GM19238 (cell line): ENCODE results near the gene RPIA.
"Not testable (repeated sequence)": the region's sequence is repeated elsewhere in the genome, so short reads cannot be mapped to it uniquely, and the experiment has no call there.

Source experiments
- DNase-seq: peaks from one replicate; pipeline ENCODE4 v3.0.0; 2011; ENCODE audit warnings: low spot score; ENCODE audit not compliant: insufficient read length

The RPIA gene

DNA sequence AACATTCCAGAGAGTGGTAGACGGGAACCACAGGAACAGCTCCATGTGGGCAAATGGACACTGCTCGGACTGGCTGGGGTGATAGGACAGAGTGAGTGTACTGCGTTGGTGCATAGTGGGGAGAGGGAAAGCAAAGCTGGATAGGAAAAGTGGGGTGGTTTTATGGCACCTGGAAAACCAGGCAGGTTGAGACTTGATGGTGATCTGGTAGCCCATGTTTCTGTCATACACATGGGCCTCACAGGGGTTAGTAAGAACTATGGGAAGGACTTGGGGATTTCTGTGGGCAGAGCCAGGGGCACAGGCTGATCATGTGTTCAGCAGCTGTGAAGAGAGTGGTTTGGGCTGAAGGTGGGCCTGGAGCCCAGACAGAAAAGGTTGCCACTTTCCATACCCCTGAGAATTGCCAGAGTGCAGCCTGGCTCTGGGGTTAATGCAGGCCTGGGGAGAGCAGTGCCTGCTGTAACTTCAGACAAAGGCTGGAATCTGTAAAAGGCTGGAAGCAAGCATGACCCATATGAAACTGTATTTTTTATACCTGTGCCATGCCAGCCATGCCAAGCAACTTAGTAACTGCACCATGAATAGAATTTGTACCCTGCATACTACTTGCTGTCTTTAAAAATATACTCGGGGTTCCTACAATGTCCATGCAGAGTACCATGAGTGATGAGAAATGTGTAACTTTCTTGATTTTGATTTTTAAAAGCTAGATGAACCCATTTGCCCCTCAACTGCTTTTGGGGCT is 41.9 kb downstream of the RPIA start:
- no peak for DNase-seq

DNA sequence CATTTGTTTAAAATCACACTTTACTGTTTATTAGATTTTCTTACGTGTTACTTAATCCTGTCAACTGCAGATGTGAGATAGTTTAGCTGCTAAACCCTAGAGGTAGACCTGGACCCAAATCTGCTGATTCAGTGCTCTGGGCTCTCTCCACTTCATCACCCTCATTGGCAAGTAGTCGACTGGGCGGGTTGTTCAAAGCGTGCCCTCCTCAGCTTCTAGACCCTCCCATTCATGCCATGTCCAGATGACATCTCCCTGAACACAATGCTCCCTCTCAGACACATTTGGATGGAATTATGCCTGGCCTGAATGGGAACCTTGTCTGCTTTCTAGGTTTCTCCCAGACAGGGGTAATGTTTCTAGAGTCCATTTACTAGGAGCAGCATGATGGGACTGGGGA is 43.7 kb downstream of the RPIA start:
- no peak for DNase-seq

DNA sequence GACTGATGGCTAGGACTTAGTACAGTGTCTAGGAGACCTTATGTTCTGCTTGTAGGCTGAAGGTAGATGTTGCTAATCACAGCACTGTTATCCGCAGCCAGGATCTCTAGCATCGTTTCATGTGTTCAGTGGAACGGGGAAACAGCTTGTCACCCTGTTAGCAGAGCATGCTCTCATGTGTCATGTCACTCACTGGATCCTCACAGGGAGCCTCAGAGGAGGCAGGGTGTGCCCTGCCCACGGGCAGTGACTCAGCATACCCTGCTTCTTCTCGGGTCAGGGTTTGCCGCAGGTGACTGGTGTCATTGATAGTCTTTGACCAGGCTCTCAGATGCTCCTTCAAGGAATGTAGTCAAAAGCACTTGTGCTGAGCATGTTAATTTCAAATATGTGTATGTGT is 44.4 kb downstream of the RPIA start:
- no peak for DNase-seq

DNA sequence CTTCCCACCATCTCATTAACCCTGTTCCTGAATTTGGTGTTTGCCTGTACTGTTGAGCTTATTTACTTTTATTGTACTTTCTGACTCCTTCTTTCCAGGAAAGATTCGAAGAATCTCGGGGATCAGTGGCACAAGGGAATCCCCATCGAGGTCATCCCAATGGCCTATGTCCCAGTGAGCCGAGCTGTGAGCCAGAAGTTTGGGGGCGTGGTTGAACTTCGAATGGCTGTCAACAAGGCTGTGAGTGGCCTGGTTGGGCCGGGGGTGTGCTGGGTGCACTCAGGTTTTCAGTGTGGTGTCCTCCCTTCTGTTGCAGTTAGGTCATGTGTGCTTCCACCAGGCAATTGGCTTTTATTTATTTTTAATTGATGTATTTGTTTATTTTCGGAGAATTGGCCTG is 45.0 kb downstream of the RPIA start:
- DNase-seq, result no peak

DNA sequence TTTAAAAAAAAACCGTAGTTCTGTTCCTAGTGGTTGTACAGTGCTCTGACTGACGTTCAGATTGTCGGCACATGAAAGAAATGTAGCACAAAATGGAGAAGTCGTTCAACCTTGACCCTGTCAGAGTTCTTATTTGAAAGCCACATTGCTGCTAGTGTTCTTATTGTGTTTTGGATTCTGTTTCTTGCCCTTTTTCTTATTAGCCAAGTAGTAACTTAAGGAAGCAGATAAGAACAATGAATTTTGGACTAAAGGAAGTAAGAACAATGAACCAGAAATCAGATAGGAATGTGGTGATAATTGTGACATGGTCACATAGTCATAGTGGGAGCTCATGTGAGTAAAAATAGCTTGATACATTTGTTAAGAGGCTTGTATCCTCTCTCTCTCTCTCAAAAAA is 45.9 kb downstream of the RPIA start:
- DNase-seq, result no peak

DNA sequence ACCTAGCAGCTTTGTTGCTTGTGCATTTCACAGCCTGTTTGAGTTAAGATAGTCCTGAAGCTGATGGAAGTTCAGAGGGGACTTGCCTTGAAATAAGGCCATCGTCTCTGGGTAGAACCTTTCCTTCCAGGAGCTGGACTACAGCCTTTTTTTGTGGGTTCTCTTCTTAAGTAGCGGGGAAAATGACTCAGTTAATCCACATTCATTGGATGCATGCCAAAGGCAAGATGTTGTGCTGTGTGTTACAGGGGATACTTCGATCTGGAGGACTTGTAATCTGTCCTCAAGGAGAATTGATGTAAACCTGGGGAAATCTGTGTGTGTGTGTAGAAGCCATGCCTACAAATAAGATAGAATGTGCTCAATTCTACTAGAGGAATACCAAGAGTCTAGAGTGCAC is 46.8 kb downstream of the RPIA start:
- DNase-seq, result no peak

DNA sequence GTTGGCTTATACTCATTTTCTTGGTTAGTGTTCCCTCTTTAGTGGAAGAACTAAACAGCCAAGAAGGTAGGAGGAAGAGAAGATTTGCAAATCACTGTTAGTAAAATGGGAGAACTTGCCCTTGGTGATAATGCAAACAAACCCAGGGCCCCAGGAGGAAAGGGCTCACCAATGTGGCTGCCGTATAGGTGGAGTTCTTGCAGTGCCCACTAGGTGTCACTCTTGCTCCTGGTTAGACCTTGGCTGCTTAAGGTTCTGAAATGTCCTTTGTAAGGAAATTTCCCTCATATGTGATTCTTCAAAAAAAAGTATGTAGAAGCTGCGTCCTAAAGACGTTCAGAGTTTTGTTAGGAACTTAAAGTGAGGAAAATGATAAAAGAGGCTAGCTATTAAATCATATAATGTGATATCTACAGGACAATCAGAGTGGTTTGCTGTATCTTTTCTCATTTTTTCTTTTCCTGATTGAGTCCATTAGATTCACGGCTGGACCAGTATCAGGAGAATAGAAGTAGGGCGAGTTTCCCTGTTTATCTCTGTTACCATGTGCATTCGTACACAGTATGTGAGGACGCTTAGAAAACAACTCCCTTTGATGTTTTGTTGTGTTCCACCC is 48.6 kb downstream of the RPIA start:
- peak; percentile 50 for DNase-seq

DNA sequence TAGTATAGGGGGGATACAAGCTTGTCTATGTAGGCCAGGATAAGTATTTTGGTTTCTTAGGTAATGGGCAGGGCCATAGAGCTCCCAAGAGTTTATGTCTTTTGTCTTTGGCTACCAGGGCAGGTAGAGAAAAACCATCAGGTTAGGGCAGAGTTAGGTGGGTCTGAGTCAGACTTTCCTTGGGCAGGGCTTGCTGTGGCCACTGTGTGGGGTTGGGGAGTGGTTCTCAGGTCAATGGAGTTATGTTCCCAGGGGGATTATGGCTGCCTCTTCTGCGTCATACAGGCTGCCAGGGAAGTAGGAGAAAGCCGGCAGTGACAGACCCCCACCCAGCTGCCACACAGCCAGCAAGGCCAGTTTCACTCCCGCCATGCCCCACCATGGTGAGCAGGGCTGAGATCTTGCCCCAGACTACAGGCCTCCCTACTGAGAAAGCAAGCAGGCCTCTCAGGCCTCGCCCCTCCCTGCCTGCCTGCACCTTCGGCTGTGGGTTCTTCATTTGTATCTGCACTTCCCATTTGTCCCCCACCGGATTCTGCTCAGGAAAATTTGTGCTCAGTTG is 55.5 kb downstream of the RPIA start:
- no peak for DNase-seq

DNA sequence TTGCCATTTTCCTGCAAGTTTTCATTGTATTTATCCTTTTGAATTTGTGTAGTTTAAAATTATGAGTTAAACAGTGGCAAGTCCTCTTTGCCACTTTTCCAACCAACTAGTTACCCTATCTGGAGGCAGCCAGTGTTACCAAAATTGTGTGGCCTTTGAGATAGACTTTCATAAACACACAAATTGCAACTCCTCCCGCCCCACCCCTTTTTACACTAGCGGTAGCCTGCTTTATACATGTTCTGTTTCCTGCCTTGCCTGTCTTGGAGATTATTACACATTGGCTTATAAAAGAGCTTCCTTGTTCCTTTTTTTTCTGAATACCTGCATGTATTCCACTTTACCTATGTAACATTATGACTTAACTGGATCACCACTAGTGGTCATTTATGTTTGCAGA is 56.5 kb downstream of the RPIA start:
- no peak for DNase-seq

DNA sequence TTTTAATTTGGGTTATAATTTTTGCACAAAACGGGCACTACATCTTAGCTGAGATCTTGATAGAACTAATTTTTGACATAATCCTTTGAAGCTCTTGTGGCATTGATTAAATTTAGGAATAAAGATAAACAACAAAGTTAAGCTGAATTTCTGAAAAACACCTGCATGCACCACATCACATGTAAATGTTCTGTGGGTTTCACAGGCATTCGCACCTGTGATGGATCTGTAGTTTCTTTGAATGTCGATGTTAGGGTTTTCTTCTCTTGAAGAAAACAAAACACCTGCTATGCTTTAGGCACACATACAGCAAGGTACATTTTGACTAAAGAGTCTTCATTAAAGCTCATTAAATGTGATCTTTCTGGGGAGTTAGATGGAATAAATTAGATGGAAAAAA is 60.3 kb downstream of the RPIA start:
- no peak for DNase-seq

DNA sequence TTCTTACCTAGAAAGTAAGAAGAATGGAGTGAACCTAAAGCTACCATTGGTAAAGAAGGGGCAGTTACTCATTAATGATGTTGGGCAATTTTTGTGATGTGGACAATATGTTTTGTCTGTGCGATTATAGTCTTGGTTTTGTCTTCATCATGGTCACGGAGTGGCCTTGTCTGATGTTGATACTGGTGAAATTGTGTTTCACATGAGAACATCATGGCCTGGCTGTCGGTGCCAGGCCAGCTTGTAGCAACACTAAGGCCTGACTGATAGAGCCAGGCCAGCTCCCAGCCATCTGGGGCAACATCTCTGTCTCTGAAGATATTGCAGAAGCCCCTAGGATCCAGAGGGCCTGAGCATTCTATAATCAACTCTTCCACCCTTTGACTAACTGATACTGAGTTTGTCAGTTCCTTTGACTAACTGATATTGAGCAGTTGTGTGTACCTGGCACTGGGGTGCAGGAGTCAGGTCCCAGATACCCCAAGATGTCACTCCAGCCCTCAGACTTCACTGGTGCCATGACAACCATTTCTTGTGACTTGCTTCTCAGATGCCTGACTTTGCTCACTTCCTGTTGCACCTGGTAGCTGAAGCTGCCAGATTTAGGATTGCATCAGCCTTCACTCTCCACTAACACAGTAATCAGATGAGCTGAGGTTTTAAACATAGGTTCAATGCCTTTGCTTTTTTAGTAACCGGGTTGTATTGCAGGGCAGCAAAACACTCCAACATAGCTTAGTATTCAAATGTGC is 62.5 kb downstream of the RPIA start:
- DNase-seq, result peak; percentile 47

DNA sequence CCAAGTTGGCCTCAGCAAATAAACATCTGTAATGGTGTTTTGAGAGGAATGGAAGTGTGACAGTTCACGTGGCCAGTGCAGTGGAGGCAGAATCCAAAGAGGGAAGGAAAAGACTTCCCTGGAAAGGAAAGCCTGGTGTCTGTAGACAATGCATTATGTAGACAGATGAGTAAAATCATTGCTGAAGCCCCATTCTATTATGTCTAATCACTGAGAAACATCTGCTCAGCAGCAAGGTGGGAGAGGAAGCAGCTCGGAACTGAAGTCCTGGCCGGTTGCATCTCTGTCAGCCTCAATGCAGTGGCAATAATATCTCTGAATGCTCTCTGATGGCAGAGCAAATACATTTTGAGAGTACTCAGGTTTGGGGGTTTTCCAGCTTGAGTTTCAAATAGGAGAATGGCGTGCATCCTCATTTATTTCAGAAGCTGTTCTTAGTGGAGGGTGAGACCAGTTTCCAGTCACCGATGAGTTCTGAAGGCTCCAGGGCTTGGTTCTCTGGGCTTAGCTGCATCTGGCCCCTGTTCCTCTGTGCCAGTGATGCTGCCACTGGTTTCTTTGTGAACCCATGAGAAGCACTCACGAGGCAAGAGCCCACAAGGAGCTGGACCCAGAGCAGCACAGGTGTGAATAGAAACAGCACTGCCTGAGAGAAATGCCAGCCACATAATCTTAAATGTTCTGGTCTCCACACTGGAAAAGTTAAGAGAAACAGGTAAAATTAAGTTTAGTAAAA is 63.3 kb downstream of the RPIA start:
- peak; percentile 12 for DNase-seq

DNA sequence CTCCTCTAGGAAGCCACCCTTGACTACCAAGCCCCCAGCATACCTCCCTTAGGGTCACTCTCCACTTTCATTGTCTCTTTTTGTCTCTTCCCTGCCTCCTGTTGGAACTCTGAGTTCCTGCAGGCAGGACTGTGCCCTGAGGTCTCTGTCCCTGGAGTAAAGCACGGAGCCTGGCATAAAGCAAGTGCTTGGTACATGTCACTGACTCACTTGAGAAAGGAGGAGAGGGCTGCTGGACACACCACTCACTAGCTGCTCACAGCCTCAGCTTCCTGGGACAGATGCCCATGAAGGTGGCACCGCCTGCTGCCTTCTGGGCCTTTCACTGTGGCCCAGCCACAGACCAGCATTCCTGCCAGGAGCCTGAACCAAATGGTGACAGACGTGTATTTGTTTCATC is 64.4 kb downstream of the RPIA start:
- no peak for DNase-seq

DNA sequence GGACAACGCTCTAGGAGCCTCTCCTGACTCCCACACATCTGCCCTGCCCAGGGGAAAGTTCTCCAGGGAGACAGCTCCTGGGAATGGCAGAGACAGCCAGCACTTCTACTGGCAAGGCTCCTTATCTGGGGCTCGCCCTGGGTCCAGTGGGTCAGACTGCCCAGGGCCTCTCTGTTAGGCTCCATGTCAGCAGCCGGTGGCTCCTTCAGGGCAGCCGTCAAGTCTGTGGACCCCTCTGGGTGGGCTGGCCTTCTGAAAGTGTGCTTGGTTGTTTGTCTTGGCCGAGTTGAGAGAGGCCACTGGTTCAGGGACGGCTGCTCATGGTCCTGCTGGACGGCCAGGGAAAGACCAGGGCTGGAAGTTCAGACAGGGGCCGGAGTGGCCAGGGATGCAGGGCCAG is 65.6 kb downstream of the RPIA start:
- no peak for DNase-seq

DNA sequence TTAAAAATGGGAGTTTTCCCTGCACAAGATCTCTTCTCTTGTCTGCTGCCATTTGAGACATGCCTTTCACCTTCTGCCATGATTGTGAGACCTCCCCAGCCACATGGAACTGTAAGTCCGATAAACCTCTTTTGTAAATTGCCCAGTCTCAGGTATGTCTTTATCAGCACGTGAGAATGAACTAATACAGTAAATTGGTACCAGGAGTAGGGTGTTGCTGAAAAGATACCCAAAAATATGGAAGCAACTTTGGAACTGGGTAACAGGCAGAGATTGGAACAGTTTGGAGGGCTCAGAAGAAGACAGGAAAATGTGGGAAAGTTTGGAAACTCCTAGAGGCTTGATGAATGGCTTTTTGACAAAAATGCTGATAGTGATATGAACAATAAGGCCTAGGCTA is 67.2 kb downstream of the RPIA start:
- DNase-seq, result not testable (repeated sequence)

DNA sequence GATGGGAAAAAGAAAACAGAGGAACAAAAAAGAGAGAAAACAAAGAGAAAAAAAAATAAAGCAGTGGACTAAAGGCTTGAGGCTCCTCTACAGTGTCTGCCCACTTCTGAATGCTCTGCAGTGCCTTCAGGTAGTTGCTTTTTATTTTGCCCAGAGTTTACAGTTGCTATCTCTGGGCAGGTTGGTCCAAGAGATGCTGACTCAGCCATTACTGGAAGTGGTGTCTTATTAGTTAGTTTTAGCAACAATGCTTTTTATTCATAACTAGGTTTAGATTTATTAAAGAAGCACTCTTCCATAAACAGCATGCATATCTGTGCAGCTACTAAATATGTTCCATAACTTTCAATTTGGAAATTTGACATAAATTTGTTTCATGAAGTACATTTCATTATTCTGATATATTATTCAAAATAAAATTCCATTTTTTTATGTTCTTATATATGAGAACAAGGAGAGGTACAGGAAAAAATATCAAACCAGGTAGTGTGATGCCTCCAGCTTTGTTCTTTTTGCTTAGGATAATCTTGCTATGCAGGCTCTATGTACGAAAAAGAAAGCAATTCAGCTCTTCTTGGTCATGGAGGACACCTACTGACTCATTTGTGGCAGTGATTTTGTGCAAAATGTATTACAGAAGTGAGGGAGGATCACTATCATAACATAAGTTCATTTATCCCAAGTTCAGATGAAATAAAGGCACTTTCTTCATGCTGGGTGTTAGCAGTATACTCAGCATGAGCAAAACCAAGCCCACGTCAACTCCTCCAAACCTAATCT is 69.5 kb downstream of the RPIA start:
- DNase-seq, result no peak

DNA sequence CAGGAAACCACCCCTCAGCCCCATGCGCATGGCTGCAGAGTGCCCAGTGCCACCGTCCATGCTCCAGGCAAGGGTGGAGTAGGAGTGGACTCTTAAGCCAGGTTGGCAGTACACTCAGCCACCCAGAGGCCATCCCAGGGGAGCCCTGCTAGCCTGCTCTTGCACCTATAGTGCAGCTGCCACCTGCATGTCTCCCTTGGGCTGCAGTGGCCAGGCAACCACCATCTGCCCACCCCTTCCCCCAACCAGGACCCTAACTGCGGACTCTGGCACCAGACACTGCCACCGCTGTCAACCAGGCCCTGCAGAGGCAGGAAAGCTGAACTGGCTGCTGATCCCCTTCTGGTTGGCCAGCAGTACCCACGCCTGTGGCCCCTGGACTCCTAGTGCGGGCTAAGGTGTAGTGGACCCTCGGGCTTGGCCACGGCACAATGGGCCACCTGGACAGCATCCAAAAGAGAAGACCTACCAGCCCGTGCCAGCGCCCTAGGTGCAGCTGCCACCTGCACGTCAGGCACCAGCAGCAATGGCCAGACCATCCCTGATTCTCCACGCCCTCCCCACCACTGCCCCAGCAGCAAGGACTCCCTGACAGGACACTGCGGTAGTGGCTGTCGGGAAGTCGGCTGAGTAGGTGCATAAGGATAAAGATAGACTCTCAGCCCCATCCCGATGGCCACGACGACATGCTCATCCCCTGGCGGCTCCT is 72.8 kb downstream of the RPIA start:
- DNase-seq, result no peak

DNA sequence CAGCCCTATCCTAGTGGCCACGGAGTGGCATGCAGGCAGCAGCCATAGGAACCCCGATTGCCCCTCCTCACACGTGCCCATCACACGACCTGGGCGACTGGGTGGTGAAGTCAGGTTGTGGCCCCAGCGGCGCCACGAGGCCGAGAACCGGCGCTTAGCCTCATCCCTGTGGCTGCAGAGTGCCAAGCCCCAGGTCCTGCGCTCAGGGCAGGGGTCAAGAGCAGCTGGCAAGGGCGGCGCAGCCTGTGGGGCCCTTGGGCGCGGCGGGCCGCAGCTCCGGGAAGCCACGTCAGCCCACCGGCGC is 73.3 kb downstream of the RPIA start:
- no peak for DNase-seq

DNA sequence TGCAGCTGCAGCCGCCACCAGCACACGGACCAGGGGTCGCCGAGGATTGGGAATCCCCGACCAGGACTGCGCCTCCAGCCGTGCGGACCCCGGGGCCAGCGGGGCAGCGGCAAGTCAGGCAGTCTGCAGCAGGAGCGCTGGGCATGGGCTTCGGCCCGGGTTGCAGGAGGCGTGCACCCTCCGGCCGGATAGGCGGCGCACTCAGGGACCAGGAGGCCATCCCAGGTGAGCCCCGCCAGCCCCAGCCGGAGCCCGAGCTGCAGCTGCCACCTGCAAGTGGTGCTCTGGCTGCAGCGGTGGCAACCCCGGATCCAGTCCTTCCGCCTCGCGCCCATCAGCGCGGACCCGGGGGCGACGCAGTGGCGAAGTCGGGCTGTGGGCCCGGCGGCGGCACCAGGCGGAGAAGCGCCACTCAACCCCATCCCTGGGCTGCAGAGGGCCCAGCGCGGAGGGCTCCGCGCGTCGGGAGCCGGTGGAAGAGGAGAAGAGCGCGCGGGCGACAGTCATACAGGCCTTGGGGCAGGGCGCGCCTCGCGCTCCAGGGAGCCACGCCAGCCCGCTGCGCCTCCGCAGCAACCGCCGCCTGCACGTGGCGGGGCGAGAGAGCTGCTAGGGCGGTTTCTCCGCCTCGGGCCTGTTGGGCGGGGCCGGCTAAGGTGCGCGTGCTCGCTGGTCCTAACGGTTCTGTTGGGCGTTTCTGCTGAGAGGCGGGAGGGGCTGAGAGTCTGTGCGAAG is 73.8 kb downstream of the RPIA start:
- DNase-seq, result no peak
